Measurements from ENCODE around the gene FMN2.

DNA sequence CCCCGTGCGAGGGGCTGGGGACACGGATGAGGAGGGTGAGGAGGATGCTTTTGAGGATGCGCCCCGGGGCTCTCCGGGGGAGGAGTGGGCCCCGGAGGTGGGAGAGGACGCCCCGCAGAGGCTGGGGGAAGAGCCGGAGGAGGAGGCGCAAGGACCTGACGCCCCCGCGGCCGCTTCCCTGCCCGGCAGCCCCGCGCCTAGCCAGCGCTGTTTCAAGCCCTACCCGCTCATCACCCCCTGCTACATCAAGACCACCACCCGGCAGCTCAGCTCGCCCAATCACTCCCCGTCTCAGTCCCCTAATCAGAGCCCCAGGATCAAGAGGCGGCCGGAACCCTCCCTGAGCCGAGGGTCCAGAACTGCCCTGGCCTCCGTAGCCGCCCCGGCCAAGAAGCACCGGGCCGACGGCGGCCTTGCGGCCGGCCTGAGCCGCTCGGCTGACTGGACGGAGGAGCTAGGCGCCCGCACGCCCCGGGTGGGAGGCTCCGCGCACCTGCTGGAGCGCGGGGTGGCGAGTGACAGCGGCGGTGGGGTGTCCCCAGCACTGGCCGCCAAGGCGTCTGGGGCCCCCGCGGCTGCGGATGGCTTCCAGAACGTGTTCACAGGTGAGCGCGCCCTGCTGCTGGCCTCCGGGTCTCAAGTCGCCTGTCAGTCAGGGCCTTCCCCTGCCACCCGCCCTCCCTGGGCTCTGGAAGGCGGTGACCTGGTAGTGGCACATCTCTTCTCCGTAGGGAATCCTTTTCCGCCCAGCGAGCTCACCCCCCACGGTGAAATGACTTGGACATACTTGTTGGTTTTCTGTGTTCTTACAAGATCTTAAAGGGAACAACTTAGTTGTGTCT, 1.7 kb downstream of the FMN2 start:
- TF ChIP-seq, protein P1, sequence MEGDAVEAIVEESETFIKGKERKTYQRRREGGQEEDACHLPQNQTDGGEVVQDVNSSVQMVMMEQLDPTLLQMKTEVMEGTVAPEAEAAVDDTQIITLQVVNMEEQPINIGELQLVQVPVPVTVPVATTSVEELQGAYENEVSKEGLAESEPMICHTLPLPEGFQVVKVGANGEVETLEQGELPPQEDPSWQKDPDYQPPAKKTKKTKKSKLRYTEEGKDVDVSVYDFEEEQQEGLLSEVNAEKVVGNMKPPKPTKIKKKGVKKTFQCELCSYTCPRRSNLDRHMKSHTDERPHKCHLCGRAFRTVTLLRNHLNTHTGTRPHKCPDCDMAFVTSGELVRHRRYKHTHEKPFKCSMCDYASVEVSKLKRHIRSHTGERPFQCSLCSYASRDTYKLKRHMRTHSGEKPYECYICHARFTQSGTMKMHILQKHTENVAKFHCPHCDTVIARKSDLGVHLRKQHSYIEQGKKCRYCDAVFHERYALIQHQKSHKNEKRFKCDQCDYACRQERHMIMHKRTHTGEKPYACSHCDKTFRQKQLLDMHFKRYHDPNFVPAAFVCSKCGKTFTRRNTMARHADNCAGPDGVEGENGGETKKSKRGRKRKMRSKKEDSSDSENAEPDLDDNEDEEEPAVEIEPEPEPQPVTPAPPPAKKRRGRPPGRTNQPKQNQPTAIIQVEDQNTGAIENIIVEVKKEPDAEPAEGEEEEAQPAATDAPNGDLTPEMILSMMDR (conservative IDR thresholded peaks at IDR 0.05; ENCODE audit: low read depth, low read length), result no peak
- no peak for TF ChIP-seq EZH2 (IDR thresholded peaks at IDR 0.05; ENCODE audit: low read length, unreplicated experiment)
- no peak for TF ChIP-seq EZH2phosphoT487 (IDR thresholded peaks at IDR 0.05; ENCODE audit: borderline replicate concordance, low read length)

All from PC-3 (cell line).